Astrocyte of the cerebellum (primary cell): ENCODE measurements around the gene PRM3.
A peak's percentile ranks its signal among the peaks of the same experiment; 100 is the strongest.

Experiments
- DNase-seq: peaks from one replicate; pipeline ENCODE4 v3.0.0-alpha.2; 2011; ENCODE audit warnings: low read depth
- H3K4me3 ChIP-seq: 2 replicates; pipeline ENCODE4 v1.5.1; 2011; ENCODE audit warnings: mild to moderate bottlenecking, low read depth, low read length, moderate library complexity
- in situ Hi-C: cut with HindIII; loops from 2 replicates; pipeline ENCODE4 v1.10.0; 2017; ENCODE audit warnings: low sequenced_read_pairs
- TF ChIP-seq, protein P1 (sequence below): IDR thresholded peaks from 2 replicates; pipeline ENCODE4 v1.5.1; 2012; ENCODE audit warnings: low read length, low read depth, moderate library complexity, mild to moderate bottlenecking; ENCODE audit errors: missing control alignments

Gene PRM3

DNA sequence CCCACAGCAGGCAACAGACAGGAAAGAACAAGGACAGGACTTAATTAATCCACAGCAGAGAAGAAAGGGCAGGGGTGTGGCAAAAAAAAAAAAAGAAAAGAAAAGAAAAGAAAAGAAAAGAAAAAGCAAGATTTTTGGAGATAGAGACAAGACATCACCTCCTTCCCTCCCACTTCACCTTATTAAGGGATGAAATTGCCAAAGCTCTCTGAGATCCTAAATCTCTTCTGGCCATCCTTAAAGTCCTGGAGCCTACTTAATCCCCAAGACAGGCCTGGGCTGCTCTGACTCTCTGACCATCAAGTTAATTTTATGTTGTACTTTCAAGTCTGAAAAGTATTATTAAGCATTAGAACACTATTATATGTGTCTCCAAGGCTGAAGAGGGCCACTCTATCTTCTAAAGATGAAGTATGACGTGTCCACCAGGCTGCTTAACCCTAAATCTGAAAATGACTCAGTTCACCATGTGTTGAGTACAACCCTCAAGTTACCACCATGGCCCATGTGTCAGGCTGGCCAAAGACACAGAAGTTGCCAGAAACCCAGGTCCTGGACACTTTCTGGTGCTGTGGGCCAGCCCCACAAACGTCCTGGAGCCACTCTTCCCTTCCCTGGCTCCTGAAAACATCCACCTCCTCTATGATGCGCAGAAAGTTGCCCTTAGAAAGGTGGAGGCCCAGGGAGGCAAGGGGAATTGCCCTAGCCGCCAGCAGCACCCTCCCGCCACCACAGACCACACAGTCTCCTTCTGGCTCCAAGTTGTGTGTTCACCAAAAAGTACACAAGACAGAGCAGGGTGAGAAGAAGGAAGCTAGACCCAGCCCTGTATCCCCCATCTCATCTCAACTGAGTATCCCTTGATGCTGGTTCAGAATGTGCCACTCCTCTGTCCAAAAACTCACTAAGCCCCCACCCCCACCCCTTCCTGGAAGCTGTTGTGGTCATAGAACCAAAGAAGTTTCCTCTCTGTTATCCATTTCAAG is 20.1 kb downstream of the PRM3 start:
- in situ Hi-C loops, result no loop called here
- no peak for DNase-seq
- peak overlapping the region; percentile 74 for H3K4me3 ChIP-seq

DNA sequence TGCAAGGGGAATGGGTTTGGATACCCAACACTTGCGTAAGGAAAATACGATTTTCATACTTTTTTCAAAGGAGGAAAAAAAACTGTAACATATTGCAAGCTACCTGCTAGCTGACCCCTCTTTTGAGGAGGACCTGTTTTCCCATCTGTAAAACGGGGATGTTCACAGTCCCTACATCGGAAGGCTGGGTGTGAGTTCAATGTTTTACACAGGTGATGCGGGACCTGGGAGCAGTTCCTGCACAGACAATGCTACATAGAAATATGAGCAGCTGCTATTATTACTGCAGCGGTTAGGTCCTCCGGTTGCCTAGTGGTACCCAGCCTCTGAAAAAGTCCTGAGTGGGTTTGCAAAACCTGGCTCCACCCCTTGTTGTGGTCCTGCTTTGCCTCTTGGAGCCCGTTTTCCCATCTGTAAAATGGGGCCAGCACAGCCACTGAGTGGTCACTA is 20.9 kb downstream of the PRM3 start:
- DNase-seq, result no peak
- TF ChIP-seq, protein P1, sequence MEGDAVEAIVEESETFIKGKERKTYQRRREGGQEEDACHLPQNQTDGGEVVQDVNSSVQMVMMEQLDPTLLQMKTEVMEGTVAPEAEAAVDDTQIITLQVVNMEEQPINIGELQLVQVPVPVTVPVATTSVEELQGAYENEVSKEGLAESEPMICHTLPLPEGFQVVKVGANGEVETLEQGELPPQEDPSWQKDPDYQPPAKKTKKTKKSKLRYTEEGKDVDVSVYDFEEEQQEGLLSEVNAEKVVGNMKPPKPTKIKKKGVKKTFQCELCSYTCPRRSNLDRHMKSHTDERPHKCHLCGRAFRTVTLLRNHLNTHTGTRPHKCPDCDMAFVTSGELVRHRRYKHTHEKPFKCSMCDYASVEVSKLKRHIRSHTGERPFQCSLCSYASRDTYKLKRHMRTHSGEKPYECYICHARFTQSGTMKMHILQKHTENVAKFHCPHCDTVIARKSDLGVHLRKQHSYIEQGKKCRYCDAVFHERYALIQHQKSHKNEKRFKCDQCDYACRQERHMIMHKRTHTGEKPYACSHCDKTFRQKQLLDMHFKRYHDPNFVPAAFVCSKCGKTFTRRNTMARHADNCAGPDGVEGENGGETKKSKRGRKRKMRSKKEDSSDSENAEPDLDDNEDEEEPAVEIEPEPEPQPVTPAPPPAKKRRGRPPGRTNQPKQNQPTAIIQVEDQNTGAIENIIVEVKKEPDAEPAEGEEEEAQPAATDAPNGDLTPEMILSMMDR, result no peak
- in situ Hi-C loops, result no loop called here
- H3K4me3 ChIP-seq, result no peak overlapping the region

More for the DNA sequence above, 20.1 kb downstream of the PRM3 start:
- TF ChIP-seq, protein P1, result no peak

DNA sequence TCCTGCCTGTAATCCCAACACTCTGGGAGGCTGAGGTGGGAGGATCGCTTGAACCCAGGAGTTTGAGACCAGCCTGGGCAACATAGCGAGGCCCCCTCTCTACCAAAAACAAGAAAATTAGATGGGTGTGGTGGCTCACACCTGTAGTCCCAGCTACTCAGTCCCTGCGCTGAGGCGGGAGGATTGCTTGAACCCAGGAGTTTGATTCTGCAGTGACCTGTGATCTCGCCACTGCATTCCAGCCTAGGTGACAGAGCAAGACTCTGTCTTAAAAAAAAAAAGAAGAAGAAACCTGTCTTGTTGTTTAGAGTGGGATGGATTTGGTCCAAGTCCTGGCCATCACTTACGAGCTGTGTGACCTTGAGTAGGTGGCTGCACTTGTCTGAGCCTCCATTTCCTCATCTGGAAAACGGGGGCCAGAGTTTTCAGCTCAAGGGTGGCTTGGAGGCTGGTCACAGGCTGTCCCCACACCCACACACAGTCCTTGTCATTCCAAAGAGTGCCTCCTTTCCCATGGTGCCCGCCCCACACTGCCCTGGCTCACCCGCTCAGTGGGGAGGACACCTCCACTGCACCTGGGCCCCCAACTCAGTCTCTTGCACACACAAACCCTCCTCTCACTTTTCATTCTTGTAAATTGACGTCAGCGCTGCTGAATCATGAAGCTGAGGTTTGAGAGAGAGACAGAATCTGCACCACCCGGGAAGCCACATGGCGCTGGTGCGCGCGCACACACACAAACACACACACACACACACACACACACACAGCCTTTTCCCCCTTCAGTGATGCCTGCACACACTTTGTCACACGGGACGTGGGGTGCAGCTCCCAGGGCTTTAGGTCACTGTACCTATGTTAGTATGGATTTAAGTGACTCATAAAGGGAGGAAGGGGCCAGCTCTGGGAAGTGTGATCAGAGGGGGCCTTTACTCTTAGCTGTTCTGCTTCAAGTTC is 21.6 kb downstream of the PRM3 start:
- peak; percentile 18 for DNase-seq
- H3K4me3 ChIP-seq, result no peak overlapping the region
- TF ChIP-seq, protein P1, result no peak
- in situ Hi-C loops, result no loop called here

DNA sequence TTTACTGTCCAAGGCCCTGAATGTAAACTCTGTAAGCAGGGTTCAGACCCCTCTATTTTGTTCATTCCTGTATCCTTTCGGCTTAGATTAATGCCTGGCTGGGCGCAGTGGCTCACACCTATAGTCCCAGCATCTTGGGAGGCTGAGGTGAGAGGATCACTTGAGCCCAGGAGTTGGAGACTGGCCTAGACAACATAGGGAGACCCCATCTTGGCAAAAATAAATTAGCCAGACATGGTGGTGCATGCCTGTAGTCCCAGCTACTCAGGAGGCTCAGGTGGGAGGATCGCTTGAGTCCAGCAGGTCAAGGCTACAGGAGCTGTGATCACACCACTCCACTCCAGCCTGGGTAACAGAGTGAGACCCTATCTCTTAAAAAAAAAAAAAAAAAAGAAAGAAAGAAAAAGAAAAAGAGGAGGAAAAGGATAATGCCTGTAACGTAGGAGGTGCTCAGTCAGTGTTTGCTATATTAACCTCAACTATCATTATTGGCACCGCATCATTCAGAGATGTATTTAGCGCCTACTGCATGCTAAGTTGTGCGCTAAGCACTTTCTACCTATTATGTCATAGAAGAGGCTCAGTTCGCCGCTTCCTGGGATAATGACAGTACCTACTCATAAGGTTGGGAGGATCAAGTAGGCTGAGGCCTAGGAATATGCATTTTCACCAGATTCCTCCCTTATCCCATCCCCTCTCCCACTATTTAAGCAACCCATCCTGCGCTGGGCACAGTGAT is 22.5 kb downstream of the PRM3 start:
- in situ Hi-C loops, result no loop called here
- no peak for DNase-seq
- no peak overlapping the region for H3K4me3 ChIP-seq
- TF ChIP-seq, protein P1, result no peak

DNA sequence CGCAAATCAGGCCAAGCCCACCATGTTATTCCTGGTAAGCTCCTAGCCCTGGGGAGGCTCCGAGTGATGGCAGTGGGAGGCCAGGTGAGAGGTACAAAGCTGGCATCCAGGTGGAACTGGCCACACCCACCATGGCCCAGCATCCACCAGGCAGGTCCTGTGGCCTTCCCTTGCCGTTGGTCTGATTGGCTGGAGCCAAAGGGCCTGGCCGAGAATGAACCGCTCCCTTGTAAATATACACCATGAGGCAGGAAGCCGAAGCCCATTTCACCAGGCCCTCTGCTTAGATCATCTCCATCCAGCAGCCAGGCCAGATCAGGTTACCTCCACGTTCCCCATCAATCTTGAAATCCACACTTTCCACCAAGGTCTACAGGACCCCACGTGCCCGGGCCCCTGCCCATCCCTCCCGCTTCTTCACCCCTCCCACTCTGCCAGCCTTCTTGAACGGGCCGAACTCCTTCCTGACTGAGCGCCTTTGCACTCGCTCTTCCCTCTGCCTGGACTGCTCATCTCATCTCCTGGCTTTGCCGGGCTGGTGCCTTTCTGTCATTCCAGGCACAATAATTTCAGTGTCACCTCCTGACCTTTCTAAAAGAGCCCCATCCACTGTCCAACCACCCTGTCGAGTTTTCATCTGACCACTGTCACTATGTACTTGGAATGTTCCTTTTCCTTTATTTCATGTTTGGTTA is 23.2 kb downstream of the PRM3 start:
- DNase-seq, result no peak
- TF ChIP-seq, protein P1, result no peak
- H3K4me3 ChIP-seq, result no peak overlapping the region
- in situ Hi-C loops, result no loop called here
